HL-60 (cell line): ENCODE data around the gene BCAP29.

Experiments used
- DNase-seq, 2 experiments: peaks; one replicate each; pipeline ENCODE4 v3.0.0-alpha.2; 2010 to 2020; ENCODE audit warnings: low read depth in 1 of 2, low spot score in 1 of 2
- H3K27ac ChIP-seq: fragments of 250-450 bp; sonication (Bioruptor Pico); replicated peaks from 2 replicates; pipeline ENCODE4 v1.5.1; 2020; ENCODE audit warnings: mild to moderate bottlenecking, moderate library complexity
- H3K27me3 ChIP-seq: fragments of 250-450 bp; sonication (Bioruptor Pico); 2 replicates; pipeline ENCODE4 v1.5.1; 2021; ENCODE audit warnings: mild to moderate bottlenecking, moderate library complexity; ENCODE audit not compliant: insufficient read depth, poor library complexity, severe bottlenecking
- H3K4me3 ChIP-seq: replicated peaks from 2 replicates; pipeline ENCODE4 v1.5.1; 2011; ENCODE audit warnings: mild to moderate bottlenecking, control low read depth, low read length; ENCODE audit not compliant: insufficient read depth
- CTCF ChIP-seq: IDR thresholded peaks from one replicate; pipeline ENCODE4 v1.5.1; 2011; ENCODE audit warnings: low read length, control low read depth, inconsistent platforms; ENCODE audit not compliant: insufficient read depth
- GABPA ChIP-seq: IDR thresholded peaks from 2 replicates; pipeline ENCODE4 v1.6.1; 2012; ENCODE audit warnings: low read depth
- REST ChIP-seq: IDR thresholded peaks from 2 replicates; pipeline ENCODE4 v1.6.1; 2012; ENCODE audit warnings: low read depth; ENCODE audit not compliant: insufficient replicate concordance
- SPI1 ChIP-seq: IDR thresholded peaks from 2 replicates; pipeline ENCODE4 v1.6.1; 2012; ENCODE audit warnings: low read depth, mild to moderate bottlenecking, borderline replicate concordance

BCAP29 gene

GRCh38 chr7:107668296-107668695, 88.2 kb downstream of the BCAP29 start:
- no peak for TF ChIP-seq SPI1
- TF ChIP-seq REST: no peak
- no peak for TF ChIP-seq GABPA
- no peak for TF ChIP-seq CTCF
- no peak for DNase-seq
- H3K27ac ChIP-seq: no peak overlapping the region
- peaks cover 3% of the 10 kb centered on the region for H3K27me3 ChIP-seq
- H3K4me3 ChIP-seq: no peak overlapping the region
